ENCODE data around the gene KRT78. TPM values are rescaled to one million over a fixed set of nuclear protein-coding genes. Genes with fewer than 3 reads are reported as not detected.

KRT78 gene
- total RNA-seq, 1 donor from 2014 or later = not detected

- no peak for DNase-seq (ENCODE audit: low read depth, low spot score)
Observed at GRCh38 chr12:52824741-52825410, 23.9 kb downstream of the KRT78 start.

- DNase-seq (ENCODE audit: low read depth, low spot score) = no peak
Observed at GRCh38 chr12:52823761-52824450, 24.9 kb downstream of the KRT78 start.

- no peak for DNase-seq (ENCODE audit: low read depth, low spot score)
Observed at GRCh38 chr12:52822771-52823510, 25.9 kb downstream of the KRT78 start.

GRCh38 chr12:52821826-52822660, 26.8 kb downstream of the KRT78 start:
- no peak for DNase-seq (ENCODE audit: low read depth, low spot score)

- no peak for DNase-seq (ENCODE audit: low read depth, low spot score)
Observed at GRCh38 chr12:52821071-52821730, 27.6 kb downstream of the KRT78 start.

GRCh38 chr12:52820521-52820920, 28.3 kb downstream of the KRT78 start:
- DNase-seq (ENCODE audit: low read depth, low spot score) = no peak

GRCh38 chr12:52819731-52820510, 28.9 kb downstream of the KRT78 start:
- no peak for DNase-seq (ENCODE audit: low read depth, low spot score)

- DNase-seq (ENCODE audit: low read depth, low spot score) = no peak
Observed at GRCh38 chr12:52818887-52819420, 29.8 kb downstream of the KRT78 start.

- no peak for DNase-seq (ENCODE audit: low read depth, low spot score)
Observed at GRCh38 chr12:52818388-52818787, 30.4 kb downstream of the KRT78 start.

- DNase-seq (ENCODE audit: low read depth, low spot score) = no peak
Observed at GRCh38 chr12:52817699-52818238, 31.0 kb downstream of the KRT78 start.

GRCh38 chr12:52817003-52817698, 31.6 kb downstream of the KRT78 start:
- no peak for DNase-seq (ENCODE audit: low read depth, low spot score)

GRCh38 chr12:52815676-52816588, 32.9 kb downstream of the KRT78 start:
- DNase-seq (ENCODE audit: low read depth, low spot score) = no peak

- DNase-seq (ENCODE audit: low read depth, low spot score) = no peak
Observed at GRCh38 chr12:52815161-52815560, 33.6 kb downstream of the KRT78 start.

GRCh38 chr12:52814710-52815155, 34.1 kb downstream of the KRT78 start:
- no peak for DNase-seq (ENCODE audit: low read depth, low spot score)

- no peak for DNase-seq (ENCODE audit: low read depth, low spot score)
Observed at GRCh38 chr12:52813885-52814709, 34.7 kb downstream of the KRT78 start, which contains the start of gene KRT4. Gene KRT4 (minus strand): TSS chr12:52814116. CDS start chr12:52814058, 58 bp downstream.

GRCh38 chr12:52813203-52813819, 35.5 kb downstream of the KRT78 start:
- no peak for DNase-seq (ENCODE audit: low read depth, low spot score)

Measured in pulmonary artery endothelial cell (primary cell).